SK-N-SH (cell line): ENCODE data around the gene SLC35A3. TPM values are rescaled to one million over a fixed set of nuclear protein-coding genes. Genes with fewer than 3 reads are reported as not detected.
A peak's percentile ranks its signal among the peaks of the same experiment; 100 is the strongest.

Experiments used
- CTCF ChIA-PET: fragments of 300-600, 350-600 bp; formaldehyde crosslinking; extraction: SDS; loops from one replicate; lab custom pipeline; 2021; lab: Yijun Ruan, JAX
- POLR2A ChIA-PET: fragments of 350-600 bp; sonication (Branson Sonifier 250); formaldehyde crosslinking; extraction: SDS; loops from one replicate; lab custom pipeline; 2020; ENCODE audit warnings: antibody characterized with exemption, inconsistent platforms; lab: Yijun Ruan, JAX
- DNase-seq: peaks from one replicate; pipeline ENCODE4 v3.0.0; 2012
- H2AFZ ChIP-seq: fragments of 200-600 bp; sonication (generic); 2 replicates; pipeline ENCODE4 v1.8.1; 2016; ENCODE audit warnings: antibody characterized with exemption, mild to moderate bottlenecking, low read depth
- H3F3A ChIP-seq: fragments of 200-600 bp; sonication (generic); replicated peaks from 2 replicates; pipeline ENCODE3; 2016; ENCODE audit warnings: antibody characterized with exemption, mild to moderate bottlenecking; ENCODE audit not compliant: insufficient read depth
- H3K27ac ChIP-seq, 2 experiments: fragments of 200-500 bp in 1 of 2; fragments of 200-600 bp in 1 of 2; sonication (Bioruptor generic) in 1 of 2; sonication (generic), shearing (Covaris generic) in 1 of 2; 2 replicates each; pipeline versions ENCODE4 v1.5.1 to v1.6.1; 2014 to 2016; ENCODE audit warnings: low read depth in 2 of 2, inconsistent platforms in 1 of 2, low read length in 1 of 2, mild to moderate bottlenecking in 1 of 2, mixed read lengths in 1 of 2
- H3K27me3 ChIP-seq: fragments of 200-600 bp; sonication (generic), shearing (Covaris generic); 2 replicates; pipeline ENCODE4 v1.6.1; 2016; ENCODE audit warnings: mixed run types; ENCODE audit not compliant: insufficient read depth
- H3K36me3 ChIP-seq, 2 experiments: fragments of 200-500 bp in 1 of 2; fragments of 200-600 bp in 1 of 2; sonication (Bioruptor generic) in 1 of 2; sonication (generic) in 1 of 2; replicated peaks in 1 of 2; 2 replicates each; pipeline versions ENCODE3 to v1.5.1; 2014 to 2016; ENCODE audit warnings: low read length in 1 of 2, mild to moderate bottlenecking in 1 of 2; ENCODE audit not compliant: insufficient read depth in 2 of 2, control insufficient read depth in 1 of 2
- H3K4me1 ChIP-seq, 2 experiments: fragments of 200-500 bp in 1 of 2; fragments of 200-600 bp in 1 of 2; sonication (Bioruptor generic) in 1 of 2; sonication (generic), shearing (Covaris generic) in 1 of 2; 2 replicates each; pipeline versions ENCODE4 v1.5.1 to v1.6.1; 2014 to 2016; ENCODE audit warnings: low read depth in 1 of 2, low read length in 1 of 2, mixed run types in 1 of 2; ENCODE audit not compliant: insufficient read depth in 2 of 2, control insufficient read depth in 1 of 2
- H3K4me2 ChIP-seq: fragments of 200-600 bp; sonication (generic), shearing (Covaris generic); 2 replicates; pipeline ENCODE4 v1.6.1; 2017; ENCODE audit warnings: mixed run types
- H3K4me3 ChIP-seq, 2 experiments: fragments of 200-500 bp in 1 of 2; fragments of 200-600 bp in 1 of 2; sonication (Bioruptor generic) in 1 of 2; sonication (generic), shearing (Covaris generic) in 1 of 2; 2 replicates each; pipeline versions ENCODE4 v1.5.1 to v1.8.1; 2014 to 2016; ENCODE audit warnings: low read depth in 2 of 2, inconsistent platforms in 1 of 2, low read length in 1 of 2, mild to moderate bottlenecking in 1 of 2, mixed read lengths in 1 of 2, moderate library complexity in 1 of 2
- H3K79me2 ChIP-seq: fragments of 200-600 bp; sonication (generic); 2 replicates; pipeline ENCODE4 v1.8.1; 2017; ENCODE audit warnings: mild to moderate bottlenecking; ENCODE audit not compliant: insufficient read depth
- H3K9ac ChIP-seq: fragments of 200-600 bp; sonication (generic); 2 replicates; pipeline ENCODE4 v1.6.1; 2017; ENCODE audit warnings: mixed run types
- H3K9me2 ChIP-seq: fragments of 200-600 bp; sonication (generic); 2 replicates; pipeline ENCODE4 v1.6.1; 2017; ENCODE audit warnings: mixed run types
- H3K9me3 ChIP-seq: fragments of 200-600 bp; sonication (generic); 2 replicates; pipeline ENCODE4 v1.6.1; 2017; ENCODE audit warnings: mixed run types, mild to moderate bottlenecking, moderate library complexity
- H4K20me1 ChIP-seq: fragments of 200-600 bp; sonication (generic); 2 replicates; pipeline ENCODE4 v1.6.1; 2017; ENCODE audit warnings: mild to moderate bottlenecking, mixed run types; ENCODE audit not compliant: insufficient read depth
- CHD2 ChIP-seq: fragments of 150-350 bp; IDR thresholded peaks from 2 replicates; pipeline ENCODE4 v1.6.1; 2018; ENCODE audit warnings: low read length; ENCODE audit not compliant: partially characterized antibody
- ELF1 ChIP-seq: IDR thresholded peaks from 2 replicates; pipeline ENCODE4 v1.4.0; 2012
- EP300 ChIP-seq, 2 experiments: IDR thresholded peaks; 2 replicates each; pipeline versions ENCODE4 v1.4.0 to v1.6.1; 2012; ENCODE audit warnings: borderline replicate concordance in 1 of 2, low read depth in 1 of 2, low read length in 1 of 2
- FOSL2 ChIP-seq: IDR thresholded peaks from 2 replicates; pipeline ENCODE4 v1.4.0; 2012; ENCODE audit warnings: low read depth, mild to moderate bottlenecking, moderate library complexity, borderline replicate concordance
- FOXJ3 ChIP-seq: sonication (generic); formaldehyde crosslinking; IDR thresholded peaks from 2 replicates; pipeline ENCODE4 v1.5.1; 2020; ENCODE audit warnings: mild to moderate bottlenecking, missing genetic modification reagents
- FOXM1 ChIP-seq: IDR thresholded peaks from 2 replicates; pipeline ENCODE4 v1.4.0; 2012; ENCODE audit warnings: low read depth, mild to moderate bottlenecking
- GABPA ChIP-seq: IDR thresholded peaks from 2 replicates; pipeline ENCODE4 v1.4.0; 2012; ENCODE audit warnings: low read depth, mild to moderate bottlenecking
- GATA2 ChIP-seq: sonication (generic); formaldehyde crosslinking; IDR thresholded peaks from 2 replicates; pipeline ENCODE4 v1.5.0; 2020; ENCODE audit warnings: mild to moderate bottlenecking, missing genetic modification reagents
- JUND ChIP-seq: IDR thresholded peaks from 2 replicates; pipeline ENCODE4 v1.4.0; 2012
- MEF2A ChIP-seq: IDR thresholded peaks from 2 replicates; pipeline ENCODE4 v1.4.0; 2012; ENCODE audit warnings: low read depth, borderline replicate concordance
- NFIC ChIP-seq: IDR thresholded peaks from 2 replicates; pipeline ENCODE4 v1.4.0; 2012; ENCODE audit warnings: borderline replicate concordance
- POLR2AphosphoS5 ChIP-seq: IDR thresholded peaks from 2 replicates; pipeline ENCODE4 v1.6.1; 2012; ENCODE audit warnings: low read depth, low read length
- RCOR1 ChIP-seq: fragments of 150-350 bp; IDR thresholded peaks from 2 replicates; pipeline ENCODE4 v1.6.1; 2017; ENCODE audit warnings: antibody characterized with exemption, low read length
- TAF1 ChIP-seq: IDR thresholded peaks from 2 replicates; pipeline ENCODE4 v1.6.1; 2012; ENCODE audit warnings: low read depth, mild to moderate bottlenecking, low read length, moderate library complexity, borderline replicate concordance
- TCF12 ChIP-seq: IDR thresholded peaks from 2 replicates; pipeline ENCODE4 v1.4.0; 2012
- TEAD4 ChIP-seq: IDR thresholded peaks from 2 replicates; pipeline ENCODE4 v1.4.0; 2012; ENCODE audit warnings: mild to moderate bottlenecking, borderline replicate concordance; ENCODE audit not compliant: insufficient read depth
- YY1 ChIP-seq: IDR thresholded peaks from 2 replicates; pipeline ENCODE4 v1.4.0; 2012; ENCODE audit warnings: low read depth, mild to moderate bottlenecking
- WGBS: methylation state at CpG from one replicate; pipeline ENCODE4 v1.1.6; 2017; ENCODE audit warnings: low lambda C conversion rate; 5-methylcytosine and 5-hydroxymethylcytosine counted together
- polyA plus RNA-seq, 3 experiments: library from polyadenylated mRNA; depleted of rRNA; stranded (reverse); fragments of >200 nt; gene quantifications; 2 replicates each; pipeline ENCODE4 v1.2.3, GENCODE V29; 2012
- TF ChIP-seq, protein P1 (sequence below): IDR thresholded peaks from 2 replicates; pipeline ENCODE4; 2012
- TF ChIP-seq, protein P2 (sequence below): fragments of 150-350 bp; IDR thresholded peaks from 2 replicates; pipeline ENCODE4 v1.6.1; 2016; ENCODE audit warnings: mild to moderate bottlenecking, low read depth, low read length
- TF ChIP-seq, protein P3 (sequence below): IDR thresholded peaks from 2 replicates; pipeline ENCODE4 v1.4.0; 2012; ENCODE audit warnings: low read depth
- TF ChIP-seq, protein P4 (sequence below): fragments of 150-350 bp; IDR thresholded peaks from 2 replicates; pipeline ENCODE4 v1.6.1; 2017; ENCODE audit warnings: antibody characterized with exemption, low read length, low read depth, borderline replicate concordance
- TF ChIP-seq, protein P5 (sequence below): IDR thresholded peaks from 2 replicates; pipeline ENCODE4 v1.4.0; 2012; ENCODE audit warnings: low read depth, borderline replicate concordance

SLC35A3 gene
- polyA plus RNA-seq, 1 of the 3 experiments (the other 2 are of a cell fraction): 5.7 TPM

DNA sequence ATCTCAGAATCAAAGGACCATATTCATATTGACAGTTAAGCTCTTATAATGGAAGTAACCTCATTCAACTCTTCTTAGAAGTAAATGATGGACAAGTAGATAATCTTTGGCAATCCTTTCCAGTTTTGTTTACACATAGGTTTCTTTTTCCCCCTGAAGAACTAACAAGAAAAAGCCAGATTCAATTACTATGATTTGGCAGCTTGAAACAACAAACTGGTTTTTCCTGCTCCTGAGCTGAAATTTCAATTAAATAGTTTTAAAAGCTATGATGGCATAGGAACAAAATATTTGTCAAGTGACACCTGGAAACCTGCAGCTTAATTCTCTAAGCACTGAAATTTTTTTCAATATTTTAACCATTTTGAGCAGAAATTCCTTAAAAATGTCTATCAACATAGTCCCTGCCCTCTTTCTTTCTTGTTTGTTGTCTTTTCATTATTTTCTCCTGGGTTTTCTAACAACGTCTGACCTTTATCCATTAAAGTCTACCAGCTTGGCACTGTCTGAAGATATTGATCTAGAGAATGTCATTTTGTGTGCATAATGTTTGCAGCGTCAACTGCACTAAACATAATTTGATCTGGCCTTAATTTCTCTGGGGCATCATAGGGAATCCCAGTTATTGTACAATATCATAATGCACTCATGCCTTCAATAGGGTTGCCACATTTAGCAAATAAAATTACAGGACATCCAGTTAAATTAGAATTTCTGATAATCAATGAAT, 4.0 kb upstream of the SLC35A3 start:
- Histone ChIP-seq H3K9me3 (no peaks in the 10 kb centered on the region), H3F3A (peaks cover 19% of the 10 kb centered on the region), H3K4me2 (no peak overlapping the region), H2AFZ (no peak overlapping the region), H3K4me3 (no peak overlapping the region), H4K20me1 (no peaks in the 10 kb centered on the region), H3K27me3 (no peaks in the 10 kb centered on the region), H3K27ac (peak overlapping the region in 1 of 2 experiments; percentile 35; a peak in 1 of 4 replicates), H3K79me2 (peaks cover 9% of the 10 kb centered on the region), H3K36me3 (no peaks in the 10 kb centered on the region), H3K9ac (no peak overlapping the region), H3K4me1 (peaks cover 0 to 9% of the 10 kb centered on the region in 2 experiments; a peak in 3 of 4 replicates), H3K9me2 (no peaks in the 10 kb centered on the region)
- POLR2A ChIA-PET: no interaction called here
- 57% methylated on average over 2 of the region's 2 CpGs for WGBS
- CTCF ChIA-PET: no interaction called here
- DNase-seq: peak; percentile 41
- TF ChIP-seq FOSL2 (no peak), GATA2 (CRISPR knock-in tag) (peak; percentile 70), RCOR1 (peak; percentile 22; the same call in 1 of the 2 replicates), POLR2AphosphoS5 (no peak), EP300 (IDR thresholded peaks at IDR 0.05; ENCODE audit: borderline replicate concordance in 1 of 2, low read depth in 1 of 2, low read length in 1 of 2) (0 out of 4 replicates have a peak, but pooled peaks of 1 of the 2 experiments have one; percentile 15), GABPA (no peak)
- TF ChIP-seq, protein P1, sequence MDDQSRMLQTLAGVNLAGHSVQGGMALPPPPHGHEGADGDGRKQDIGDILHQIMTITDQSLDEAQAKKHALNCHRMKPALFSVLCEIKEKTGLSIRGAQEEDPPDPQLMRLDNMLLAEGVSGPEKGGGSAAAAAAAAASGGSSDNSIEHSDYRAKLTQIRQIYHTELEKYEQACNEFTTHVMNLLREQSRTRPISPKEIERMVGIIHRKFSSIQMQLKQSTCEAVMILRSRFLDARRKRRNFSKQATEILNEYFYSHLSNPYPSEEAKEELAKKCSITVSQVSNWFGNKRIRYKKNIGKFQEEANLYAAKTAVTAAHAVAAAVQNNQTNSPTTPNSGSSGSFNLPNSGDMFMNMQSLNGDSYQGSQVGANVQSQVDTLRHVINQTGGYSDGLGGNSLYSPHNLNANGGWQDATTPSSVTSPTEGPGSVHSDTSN: no peak
- TF ChIP-seq, protein P2, sequence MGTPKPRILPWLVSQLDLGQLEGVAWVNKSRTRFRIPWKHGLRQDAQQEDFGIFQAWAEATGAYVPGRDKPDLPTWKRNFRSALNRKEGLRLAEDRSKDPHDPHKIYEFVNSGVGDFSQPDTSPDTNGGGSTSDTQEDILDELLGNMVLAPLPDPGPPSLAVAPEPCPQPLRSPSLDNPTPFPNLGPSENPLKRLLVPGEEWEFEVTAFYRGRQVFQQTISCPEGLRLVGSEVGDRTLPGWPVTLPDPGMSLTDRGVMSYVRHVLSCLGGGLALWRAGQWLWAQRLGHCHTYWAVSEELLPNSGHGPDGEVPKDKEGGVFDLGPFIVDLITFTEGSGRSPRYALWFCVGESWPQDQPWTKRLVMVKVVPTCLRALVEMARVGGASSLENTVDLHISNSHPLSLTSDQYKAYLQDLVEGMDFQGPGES: no peak

DNA sequence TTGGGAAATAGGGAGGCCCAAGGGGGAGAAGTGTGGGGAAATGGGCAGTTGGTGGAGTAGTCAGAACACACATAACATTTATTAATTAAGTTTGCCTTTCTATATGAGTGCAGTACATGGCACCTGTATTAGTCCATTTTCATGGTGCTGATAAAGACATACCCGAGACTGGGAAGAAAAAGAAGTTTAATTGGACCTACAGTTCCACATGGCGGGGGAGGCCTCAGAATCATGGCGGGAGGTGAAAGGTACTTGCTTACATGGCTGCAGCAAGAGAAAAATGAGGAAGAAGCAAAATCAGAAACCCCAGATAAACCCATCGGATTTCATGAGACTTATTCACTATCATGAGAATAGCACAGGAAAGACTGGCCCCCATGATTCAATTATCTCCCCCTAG, 1.6 kb upstream of the SLC35A3 start:
- H3K9me2 ChIP-seq: no peaks in the 10 kb centered on the region
- ChIA-PET POLR2A (no interaction called here), CTCF (no interaction called here)
- H3K4me2 ChIP-seq: no peak overlapping the region
- H3K4me3 ChIP-seq: no peak overlapping the region
- DNase-seq: no peak
- 96% methylated on average over 4 of the region's 4 CpGs for WGBS
- no peaks in the 10 kb centered on the region for H3K9me3 ChIP-seq
- H3K79me2 ChIP-seq: peaks cover 33% of the 10 kb centered on the region
- H3K27me3 ChIP-seq: no peaks in the 10 kb centered on the region
- H3K4me1 ChIP-seq: peaks cover 5 to 9% of the 10 kb centered on the region in 2 experiments; a peak in 3 of 4 replicates
- no peak overlapping the region for H2AFZ ChIP-seq
- no peaks in the 10 kb centered on the region for H4K20me1 ChIP-seq
- no peaks in the 10 kb centered on the region for H3K36me3 ChIP-seq
- H3K9ac ChIP-seq: no peak overlapping the region
- H3F3A ChIP-seq: peaks cover 19% of the 10 kb centered on the region
- H3K27ac ChIP-seq: no peak overlapping the region
- TF ChIP-seq, protein P3, sequence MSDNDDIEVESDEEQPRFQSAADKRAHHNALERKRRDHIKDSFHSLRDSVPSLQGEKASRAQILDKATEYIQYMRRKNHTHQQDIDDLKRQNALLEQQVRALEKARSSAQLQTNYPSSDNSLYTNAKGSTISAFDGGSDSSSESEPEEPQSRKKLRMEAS: no peak
- TF ChIP-seq FOXJ3 (CRISPR knock-in tag) (no peak), TCF12 (no peak), MEF2A (no peak), NFIC (no peak), FOXM1 (no peak), TAF1 (no peak), TEAD4 (no peak), CHD2 (no peak), ELF1 (no peak), YY1 (no peak), JUND (no peak), POLR2AphosphoS5 (no peak)
- TF ChIP-seq, protein P4, sequence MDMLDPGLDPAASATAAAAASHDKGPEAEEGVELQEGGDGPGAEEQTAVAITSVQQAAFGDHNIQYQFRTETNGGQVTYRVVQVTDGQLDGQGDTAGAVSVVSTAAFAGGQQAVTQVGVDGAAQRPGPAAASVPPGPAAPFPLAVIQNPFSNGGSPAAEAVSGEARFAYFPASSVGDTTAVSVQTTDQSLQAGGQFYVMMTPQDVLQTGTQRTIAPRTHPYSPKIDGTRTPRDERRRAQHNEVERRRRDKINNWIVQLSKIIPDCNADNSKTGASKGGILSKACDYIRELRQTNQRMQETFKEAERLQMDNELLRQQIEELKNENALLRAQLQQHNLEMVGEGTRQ: no peak
- TF ChIP-seq, protein P1: no peak
- TF ChIP-seq, protein P5, sequence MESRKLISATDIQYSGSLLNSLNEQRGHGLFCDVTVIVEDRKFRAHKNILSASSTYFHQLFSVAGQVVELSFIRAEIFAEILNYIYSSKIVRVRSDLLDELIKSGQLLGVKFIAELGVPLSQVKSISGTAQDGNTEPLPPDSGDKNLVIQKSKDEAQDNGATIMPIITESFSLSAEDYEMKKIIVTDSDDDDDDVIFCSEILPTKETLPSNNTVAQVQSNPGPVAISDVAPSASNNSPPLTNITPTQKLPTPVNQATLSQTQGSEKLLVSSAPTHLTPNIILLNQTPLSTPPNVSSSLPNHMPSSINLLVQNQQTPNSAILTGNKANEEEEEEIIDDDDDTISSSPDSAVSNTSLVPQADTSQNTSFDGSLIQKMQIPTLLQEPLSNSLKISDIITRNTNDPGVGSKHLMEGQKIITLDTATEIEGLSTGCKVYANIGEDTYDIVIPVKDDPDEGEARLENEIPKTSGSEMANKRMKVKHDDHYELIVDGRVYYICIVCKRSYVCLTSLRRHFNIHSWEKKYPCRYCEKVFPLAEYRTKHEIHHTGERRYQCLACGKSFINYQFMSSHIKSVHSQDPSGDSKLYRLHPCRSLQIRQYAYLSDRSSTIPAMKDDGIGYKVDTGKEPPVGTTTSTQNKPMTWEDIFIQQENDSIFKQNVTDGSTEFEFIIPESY: no peak
